Measurements from ENCODE around the gene CDC25B.
"Not testable (repeated sequence)": the region's sequence is repeated elsewhere in the genome, so short reads cannot be mapped to it uniquely, and the experiment has no call there.

Gene CDC25B

GRCh38 chr20:3785240-3786125 is 10.6 kb upstream of the CDC25B start:
- no peak for DNase-seq (ENCODE audit: low read depth in 2 of 2)

GRCh38 chr20:3786126-3786484 is 10.0 kb upstream of the CDC25B start:
- peak in 1 of 2 donors; percentile 25 for DNase-seq (ENCODE audit: low read depth in 2 of 2)

GRCh38 chr20:3786665-3787323 is 9.3 kb upstream of the CDC25B start, which contains the start of gene CENPB:
Gene CENPB, minus strand, starts transcription at chr20:3786740. Its CDS starts 257 bp downstream, at chr20:3786483.
- peak; percentile 77 to 88 for DNase-seq (ENCODE audit: low read depth in 2 of 2)

- DNase-seq (ENCODE audit: low read depth in 2 of 2) = no peak
These were observed 8.6 kb upstream of the CDC25B start for GRCh38 chr20:3787324-3788014.

- DNase-seq (ENCODE audit: low read depth in 2 of 2) = no peak
These were observed 7.4 kb upstream of the CDC25B start for GRCh38 chr20:3788685-3789155.

- not testable (repeated sequence) for DNase-seq (ENCODE audit: low read depth in 2 of 2)
These were observed 6.9 kb upstream of the CDC25B start for GRCh38 chr20:3789201-3789600.

- DNase-seq (ENCODE audit: low read depth in 2 of 2) = not testable (repeated sequence)
These were observed 1.9 kb upstream of the CDC25B start for GRCh38 chr20:3794168-3794567.

GRCh38 chr20:3794701-3795420 is 1.2 kb upstream of the CDC25B start:
- no peak for DNase-seq (ENCODE audit: low read depth in 2 of 2)

- DNase-seq (ENCODE audit: low read depth in 2 of 2) = no peak
These were observed 541 bp downstream of the CDC25B start for GRCh38 chr20:3796477-3797225.

GRCh38 chr20:3797226-3797545 is 1.1 kb downstream of the CDC25B start:
- DNase-seq (ENCODE audit: low read depth in 2 of 2) = no peak

GRCh38 chr20:3797592-3798372 is 1.7 kb downstream of the CDC25B start:
- DNase-seq (ENCODE audit: low read depth in 2 of 2) = no peak

GRCh38 chr20:3798373-3798768 is 2.3 kb downstream of the CDC25B start:
- no peak for DNase-seq (ENCODE audit: low read depth in 2 of 2)

- no peak for DNase-seq (ENCODE audit: low read depth in 2 of 2)
These were observed 2.8 kb downstream of the CDC25B start for GRCh38 chr20:3798908-3799248.

GRCh38 chr20:3800256-3800877 is 4.3 kb downstream of the CDC25B start:
- DNase-seq (ENCODE audit: low read depth in 2 of 2) = no peak

GRCh38 chr20:3800878-3801260 is 4.8 kb downstream of the CDC25B start:
- no peak for DNase-seq (ENCODE audit: low read depth in 2 of 2)

GRCh38 chr20:3801299-3801698 is 5.2 kb downstream of the CDC25B start:
- no peak for DNase-seq (ENCODE audit: low read depth in 2 of 2)

GRCh38 chr20:3801846-3802245 is 5.7 kb downstream of the CDC25B start:
- no peak for DNase-seq (ENCODE audit: low read depth in 2 of 2)

GRCh38 chr20:3802524-3803239 is 6.6 kb downstream of the CDC25B start:
- no peak for DNase-seq (ENCODE audit: low read depth in 2 of 2)

- no peak for DNase-seq (ENCODE audit: low read depth in 2 of 2)
These were observed 7.2 kb downstream of the CDC25B start for GRCh38 chr20:3803289-3803688.

Data from stimulated activated CD4-positive, alpha-beta T cell treated with anti-CD3 and anti-CD28 coated beads, Interleukin-15, amount 100 ng/mL, for 48 hours (primary cell).